Spinal cord (tissue), 10 donors: Measurements from ENCODE around the gene SAMD5. TPM values are rescaled to one million over a fixed set of nuclear protein-coding genes. Genes with fewer than 3 reads are reported as not detected.

Source experiments
- DNase-seq, 6 donors: peaks; one replicate each; pipeline versions ENCODE4 v3.0.0 to v3.0.0-alpha.2; 2013 to 2015; ENCODE audit warnings: low spot score in 6 of 6, low read depth in 4 of 6
- H3K27ac ChIP-seq: one replicate; pipeline ENCODE4 v1.5.1; 2013; ENCODE audit warnings: low read depth, low read length, control low read depth
- H3K27me3 ChIP-seq: one replicate; pipeline ENCODE4 v1.6.1; 2013; ENCODE audit warnings: low read length; ENCODE audit not compliant: control insufficient read depth, insufficient read depth
- H3K36me3 ChIP-seq: one replicate; pipeline ENCODE4 v1.6.1; 2013; ENCODE audit warnings: low read length; ENCODE audit not compliant: control insufficient read depth, insufficient read depth
- H3K4me1 ChIP-seq: one replicate; pipeline ENCODE4 v1.6.1; 2013; ENCODE audit warnings: low read length; ENCODE audit not compliant: control insufficient read depth, insufficient read depth
- H3K4me3 ChIP-seq: one replicate; pipeline ENCODE4 v1.5.1; 2013; ENCODE audit warnings: low read depth, low read length, control low read depth
- H3K9me3 ChIP-seq: one replicate; pipeline ENCODE4 v1.6.1; 2013; ENCODE audit warnings: low read length; ENCODE audit not compliant: control insufficient read depth, insufficient read depth
- WGBS: methylation state at CpG from one replicate; pipeline ENCODE4 v1.1.5; 2013; ENCODE audit warnings: missing lambda C conversion rate; ENCODE audit not compliant: insufficient coverage; 5-methylcytosine and 5-hydroxymethylcytosine counted together
- polyA plus RNA-seq, 2 donors: library from polyadenylated mRNA; unstranded; fragments of 120-200 nt; gene quantifications; one replicate each; pipeline ENCODE4 v1.2.1, GENCODE V29; 2013; ENCODE audit not compliant: insufficient read length in 2 of 2
- total RNA-seq, 2 donors: library from RNA; depleted of rRNA in 1 of 2; stranded (reverse); fragments of 120-200 nt in 1 of 2; fragments of >200 nt in 1 of 2; gene quantifications; one replicate each; pipeline versions ENCODE4 v1.2.3 to v1.2.4, GENCODE V29; 2013 to 2014
- donor health status: healthy.

Gene SAMD5
- total and polyA plus RNA-seq, 4 donors: 3.5 to 9.2 (median 6.1) TPM

- H3K27me3 ChIP-seq: no peaks in the 10 kb centered on the region
- DNase-seq: no peak
- H3K9me3 ChIP-seq: no peaks in the 10 kb centered on the region
- no peaks in the 10 kb centered on the region for H3K36me3 ChIP-seq
- H3K4me3 ChIP-seq: no peak overlapping the region
- H3K4me1 ChIP-seq: no peaks in the 10 kb centered on the region
- H3K27ac ChIP-seq: peak overlapping the region; percentile 68
- 59% methylated on average over 6 of the region's 7 CpGs for WGBS
These were observed 50.5 kb downstream of the SAMD5 start for GRCh38 chr6:147559006-147559405.

- Histone ChIP-seq H3K27ac (no peak overlapping the region), H3K27me3 (no peaks in the 10 kb centered on the region), H3K36me3 (no peaks in the 10 kb centered on the region), H3K4me3 (no peak overlapping the region), H3K4me1 (no peaks in the 10 kb centered on the region), H3K9me3 (no peaks in the 10 kb centered on the region)
- DNase-seq: no peak
These were observed 52.2 kb downstream of the SAMD5 start for GRCh38 chr6:147560670-147561069.

GRCh38 chr6:147561726-147562125, 53.2 kb downstream of the SAMD5 start:
- DNase-seq: peak in 1 of 6 donors; percentile 62
- Histone ChIP-seq H3K9me3 (no peaks in the 10 kb centered on the region), H3K36me3 (no peaks in the 10 kb centered on the region), H3K4me1 (no peaks in the 10 kb centered on the region), H3K27ac (no peak overlapping the region), H3K27me3 (no peaks in the 10 kb centered on the region), H3K4me3 (no peak overlapping the region)
- whole genome bisulfite sequencing: 60% methylated on average over 5 of the region's 6 CpGs

- no CpG with 5 or more reads among the region's 2 CpGs for WGBS
- Histone ChIP-seq H3K4me1 (no peaks in the 10 kb centered on the region), H3K27ac (no peak overlapping the region), H3K27me3 (no peaks in the 10 kb centered on the region), H3K36me3 (no peaks in the 10 kb centered on the region), H3K4me3 (no peak overlapping the region), H3K9me3 (no peaks in the 10 kb centered on the region)
- DNase-seq: no peak
These were observed 55.0 kb downstream of the SAMD5 start for GRCh38 chr6:147563472-147563871.

GRCh38 chr6:147564556-147564955, 56.1 kb downstream of the SAMD5 start:
- DNase-seq: no peak
- no peaks in the 10 kb centered on the region for H3K27me3 ChIP-seq
- no peaks in the 10 kb centered on the region for H3K9me3 ChIP-seq
- WGBS: no CpG with 5 or more reads among the region's 1 CpG
- no peak overlapping the region for H3K27ac ChIP-seq
- H3K36me3 ChIP-seq: no peaks in the 10 kb centered on the region
- H3K4me3 ChIP-seq: no peak overlapping the region
- H3K4me1 ChIP-seq: no peaks in the 10 kb centered on the region

GRCh38 chr6:147566244-147566898, 57.9 kb downstream of the SAMD5 start:
- Histone ChIP-seq H3K9me3 (no peaks in the 10 kb centered on the region), H3K4me3 (no peak overlapping the region), H3K27ac (no peak overlapping the region), H3K4me1 (no peaks in the 10 kb centered on the region), H3K27me3 (no peaks in the 10 kb centered on the region), H3K36me3 (no peaks in the 10 kb centered on the region)
- WGBS: no CpG with 5 or more reads among the region's 3 CpGs
- no peak for DNase-seq

- DNase-seq: peak in 1 of 6 donors; percentile 77
- H3K27me3 ChIP-seq: no peaks in the 10 kb centered on the region
- H3K36me3 ChIP-seq: no peaks in the 10 kb centered on the region
- H3K9me3 ChIP-seq: no peaks in the 10 kb centered on the region
- no peak overlapping the region for H3K27ac ChIP-seq
- WGBS: no CpG with 5 or more reads among the region's 3 CpGs
- H3K4me3 ChIP-seq: no peak overlapping the region
- no peaks in the 10 kb centered on the region for H3K4me1 ChIP-seq
These were observed 58.8 kb downstream of the SAMD5 start for GRCh38 chr6:147567141-147567805.

- Histone ChIP-seq H3K9me3 (no peaks in the 10 kb centered on the region), H3K36me3 (no peaks in the 10 kb centered on the region), H3K4me1 (no peaks in the 10 kb centered on the region), H3K27me3 (no peaks in the 10 kb centered on the region), H3K27ac (no peak overlapping the region), H3K4me3 (no peak overlapping the region)
- DNase-seq: no peak
- 66% methylated on average over 4 of the region's 7 CpGs for WGBS
These were observed 61.3 kb downstream of the SAMD5 start for GRCh38 chr6:147569788-147570187.

- WGBS: 100% methylated on average over 2 of the region's 2 CpGs
- Histone ChIP-seq H3K9me3 (no peaks in the 10 kb centered on the region), H3K4me3 (no peak overlapping the region), H3K27me3 (no peaks in the 10 kb centered on the region), H3K27ac (no peak overlapping the region), H3K4me1 (no peaks in the 10 kb centered on the region), H3K36me3 (no peaks in the 10 kb centered on the region)
- no peak for DNase-seq
These were observed 62.2 kb downstream of the SAMD5 start for GRCh38 chr6:147570681-147571080.

- Histone ChIP-seq H3K36me3 (no peaks in the 10 kb centered on the region), H3K27me3 (no peaks in the 10 kb centered on the region), H3K4me3 (no peak overlapping the region), H3K9me3 (no peaks in the 10 kb centered on the region), H3K4me1 (no peaks in the 10 kb centered on the region), H3K27ac (no peak overlapping the region)
- DNase-seq: no peak
These were observed 69.0 kb downstream of the SAMD5 start for GRCh38 chr6:147577488-147577887.
